ENCODE measurements around the gene ERG. TPM values are rescaled to one million over a fixed set of nuclear protein-coding genes. Genes with fewer than 3 reads are reported as not detected.

The ERG gene
- total and polyA plus RNA-seq, 8 donors: 21.7 to 48.1 (median 36.8) TPM

- no peak for DNase-seq
- Histone ChIP-seq H3K9me3 (no peaks in the 10 kb centered on the region), H3K27ac (no peak overlapping the region), H3K36me3 (no peaks in the 10 kb centered on the region), H3K4me3 (no peak overlapping the region), H3K4me1 (no peaks in the 10 kb centered on the region), H3K27me3 (peaks cover 0 to 19% of the 10 kb centered on the region in 2 donors)
- TF ChIP-seq, protein P1, sequence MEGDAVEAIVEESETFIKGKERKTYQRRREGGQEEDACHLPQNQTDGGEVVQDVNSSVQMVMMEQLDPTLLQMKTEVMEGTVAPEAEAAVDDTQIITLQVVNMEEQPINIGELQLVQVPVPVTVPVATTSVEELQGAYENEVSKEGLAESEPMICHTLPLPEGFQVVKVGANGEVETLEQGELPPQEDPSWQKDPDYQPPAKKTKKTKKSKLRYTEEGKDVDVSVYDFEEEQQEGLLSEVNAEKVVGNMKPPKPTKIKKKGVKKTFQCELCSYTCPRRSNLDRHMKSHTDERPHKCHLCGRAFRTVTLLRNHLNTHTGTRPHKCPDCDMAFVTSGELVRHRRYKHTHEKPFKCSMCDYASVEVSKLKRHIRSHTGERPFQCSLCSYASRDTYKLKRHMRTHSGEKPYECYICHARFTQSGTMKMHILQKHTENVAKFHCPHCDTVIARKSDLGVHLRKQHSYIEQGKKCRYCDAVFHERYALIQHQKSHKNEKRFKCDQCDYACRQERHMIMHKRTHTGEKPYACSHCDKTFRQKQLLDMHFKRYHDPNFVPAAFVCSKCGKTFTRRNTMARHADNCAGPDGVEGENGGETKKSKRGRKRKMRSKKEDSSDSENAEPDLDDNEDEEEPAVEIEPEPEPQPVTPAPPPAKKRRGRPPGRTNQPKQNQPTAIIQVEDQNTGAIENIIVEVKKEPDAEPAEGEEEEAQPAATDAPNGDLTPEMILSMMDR (IDR thresholded peaks at IDR 0.05): no peak
- intact Hi-C loops (cut with DNase I): no loop called here
- ATAC-seq: no peak
Observed at GRCh38 chr21:38525454-38525853, 27.2 kb upstream of the ERG start.

DNA sequence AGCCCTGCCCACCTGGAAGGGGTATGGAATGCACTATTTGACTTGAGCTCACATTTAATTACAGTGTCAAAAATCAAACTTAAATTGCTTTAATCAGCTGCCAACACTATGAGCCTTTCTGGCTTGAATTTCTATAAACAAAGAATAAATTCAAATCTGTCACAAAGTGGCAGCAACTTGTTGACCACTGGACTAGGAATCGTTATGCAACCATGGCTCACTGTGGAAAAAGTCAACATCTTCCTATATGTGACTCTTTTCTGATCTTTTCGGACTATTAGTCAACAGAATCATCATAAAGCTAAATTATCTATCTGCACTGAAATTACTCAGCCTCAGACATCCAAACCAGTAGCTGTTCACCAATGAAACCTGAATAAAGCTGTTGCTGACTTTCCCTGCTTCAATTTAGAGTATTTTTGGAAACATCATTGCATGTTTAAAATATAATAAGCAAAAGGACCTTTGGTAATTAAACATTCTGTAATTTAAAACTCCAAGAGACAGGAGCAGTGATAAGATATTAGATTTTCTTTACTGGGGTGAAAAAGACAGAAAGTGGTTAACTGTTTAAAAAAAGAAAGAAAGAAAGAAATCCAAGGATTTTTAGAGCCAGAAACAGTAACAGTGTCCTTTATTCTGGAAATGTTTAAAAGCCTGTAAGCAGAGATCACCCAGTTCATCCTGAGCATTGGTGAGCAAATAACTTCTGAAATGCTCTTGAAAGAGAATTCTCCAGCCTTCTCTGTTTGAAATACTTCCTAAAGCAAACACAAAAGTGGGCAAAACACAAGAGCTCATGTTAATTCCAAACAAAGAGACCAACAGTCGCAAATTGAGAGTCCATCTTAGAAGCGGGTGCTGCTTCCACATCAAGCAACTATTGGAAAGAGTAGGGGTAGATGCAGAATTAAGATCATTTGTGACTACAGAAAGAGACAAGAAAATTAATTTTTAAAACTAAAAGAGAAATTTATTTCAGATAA lies 26.2 kb upstream of the ERG start:
- no peaks in the 10 kb centered on the region for H3K9me3 ChIP-seq
- DNase-seq: no peak
- TF ChIP-seq, protein P1 (IDR thresholded peaks at IDR 0.05): no peak
- no peaks in the 10 kb centered on the region for H3K36me3 ChIP-seq
- H3K4me3 ChIP-seq: no peak overlapping the region
- peaks cover 0 to 19% of the 10 kb centered on the region in 2 donors for H3K27me3 ChIP-seq
- H3K4me1 ChIP-seq: no peaks in the 10 kb centered on the region
- intact Hi-C loops (cut with DNase I): no loop called here
- H3K27ac ChIP-seq: no peak overlapping the region
- no peak for ATAC-seq

DNA sequence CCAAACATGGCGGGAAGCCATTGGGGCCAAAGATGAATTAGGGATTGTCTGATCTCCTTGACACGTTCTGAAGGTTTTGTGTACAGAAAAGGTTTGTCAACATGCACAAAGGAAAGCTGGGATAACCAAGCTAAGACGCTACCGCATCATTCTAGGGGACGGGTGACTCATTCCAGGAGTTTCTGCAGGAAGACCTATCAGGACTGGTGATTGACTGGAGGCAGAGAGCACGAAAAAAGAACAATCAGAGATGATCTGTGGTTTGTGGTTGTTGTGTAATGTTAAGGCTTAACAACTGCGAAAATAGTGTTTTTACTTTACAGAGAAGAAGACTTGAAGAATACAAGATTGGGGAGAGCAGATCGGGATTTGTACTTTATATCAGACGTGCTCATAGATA lies 22.2 kb upstream of the ERG start:
- intact Hi-C loops (cut with DNase I): no loop called here
- Histone ChIP-seq H3K4me3 (no peak overlapping the region), H3K27ac (no peak overlapping the region), H3K4me1 (no peaks in the 10 kb centered on the region), H3K36me3 (no peaks in the 10 kb centered on the region), H3K27me3 (peaks cover 0 to 9% of the 10 kb centered on the region in 2 donors), H3K9me3 (no peaks in the 10 kb centered on the region)
- TF ChIP-seq, protein P1 (IDR thresholded peaks at IDR 0.05): no peak
- ATAC-seq: no peak
- DNase-seq: no peak

DNA sequence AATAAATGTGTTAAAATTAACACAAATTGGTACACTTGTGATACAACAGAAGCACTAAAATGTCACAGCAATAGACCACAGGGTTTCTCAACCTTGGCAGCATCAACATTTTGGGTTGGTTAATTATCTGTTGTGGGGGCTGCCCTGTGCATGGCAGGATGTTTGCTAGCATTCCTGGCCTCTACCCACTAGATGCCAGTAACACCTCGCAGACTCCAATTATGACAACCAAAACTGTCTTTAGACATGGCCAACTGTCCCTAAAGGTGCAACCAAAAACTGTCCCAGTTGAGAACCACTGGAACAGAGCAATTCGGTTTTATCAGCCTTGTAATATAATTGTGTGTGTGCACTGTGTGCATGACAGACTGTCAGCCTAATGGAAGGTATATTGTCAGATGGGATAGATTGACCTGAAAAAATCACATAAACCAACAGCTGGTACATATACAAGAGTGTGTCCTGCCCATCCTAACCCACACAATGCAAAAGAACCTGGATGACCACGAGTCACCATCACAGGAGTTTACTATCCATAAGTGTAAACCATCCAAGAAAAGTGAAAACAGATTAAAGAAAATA lies 13.5 kb upstream of the ERG start:
- intact Hi-C loops (cut with DNase I): no loop called here
- ATAC-seq: no peak
- H3K27me3 ChIP-seq: peaks cover 0 to 8% of the 10 kb centered on the region in 2 donors
- TF ChIP-seq, protein P1 (IDR thresholded peaks at IDR 0.05): no peak
- H3K9me3 ChIP-seq: no peaks in the 10 kb centered on the region
- no peak overlapping the region for H3K4me3 ChIP-seq
- peaks cover 0 to 6% of the 10 kb centered on the region in 2 donors for H3K4me1 ChIP-seq
- no peak overlapping the region for H3K27ac ChIP-seq
- no peaks in the 10 kb centered on the region for H3K36me3 ChIP-seq
- no peak for DNase-seq

DNA sequence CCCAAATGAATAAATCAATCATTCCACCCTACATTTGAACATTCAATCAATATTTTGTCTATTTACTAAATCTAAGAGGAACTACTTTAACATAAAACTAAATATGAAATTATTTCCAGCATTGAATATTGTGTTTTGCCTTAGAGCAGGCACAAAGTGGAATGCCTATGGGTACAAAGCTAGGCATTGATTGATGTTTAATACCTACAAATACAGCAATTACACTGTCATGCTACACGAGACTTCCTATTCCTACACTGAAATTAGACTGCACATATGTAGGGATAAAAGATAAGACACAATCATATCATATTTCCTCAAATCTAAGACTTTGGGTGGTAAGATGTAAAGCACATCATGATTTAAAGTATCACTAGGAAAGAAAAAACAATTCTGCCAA lies 12.9 kb upstream of the ERG start:
- no peak for DNase-seq
- intact Hi-C loops (cut with DNase I): no loop called here
- H3K27me3 ChIP-seq: peaks cover 0 to 12% of the 10 kb centered on the region in 2 donors

More for the DNA sequence above, 12.9 kb upstream of the ERG start:
- no peak for ATAC-seq
- H3K27ac ChIP-seq: no peak overlapping the region
- H3K4me3 ChIP-seq: no peak overlapping the region
- no peaks in the 10 kb centered on the region for H3K36me3 ChIP-seq
- H3K4me1 ChIP-seq: peaks cover 0 to 11% of the 10 kb centered on the region in 2 donors
- TF ChIP-seq, protein P1 (IDR thresholded peaks at IDR 0.05): no peak
- H3K9me3 ChIP-seq: no peaks in the 10 kb centered on the region
